GM15510 (cell line): ENCODE measurements around the gene SUCLG2.

Experiments used
- POLR2A ChIP-seq: IDR thresholded peaks from 3 replicates; pipeline ENCODE4 v1.6.1; 2011; ENCODE audit warnings: borderline replicate concordance; ENCODE audit not compliant: insufficient read length; ENCODE audit errors: extremely low read depth

Gene SUCLG2

GRCh38 chr3:67481126-67481525 is 173.3 kb downstream of the SUCLG2 start:
- TF ChIP-seq POLR2A: no peak

GRCh38 chr3:67478423-67478822 is 176.0 kb downstream of the SUCLG2 start:
- no peak for TF ChIP-seq POLR2A

GRCh38 chr3:67474311-67474710 is 180.1 kb downstream of the SUCLG2 start:
- TF ChIP-seq POLR2A: no peak

- TF ChIP-seq POLR2A: no peak
These were observed 181.7 kb downstream of the SUCLG2 start for GRCh38 chr3:67472674-67473201.

GRCh38 chr3:67470207-67470606 is 184.2 kb downstream of the SUCLG2 start:
- TF ChIP-seq POLR2A: no peak

GRCh38 chr3:67468511-67468910 is 185.9 kb downstream of the SUCLG2 start:
- TF ChIP-seq POLR2A: no peak

- TF ChIP-seq POLR2A: no peak
These were observed 190.8 kb downstream of the SUCLG2 start for GRCh38 chr3:67463656-67464055.

GRCh38 chr3:67462187-67462586 is 192.2 kb downstream of the SUCLG2 start:
- no peak for TF ChIP-seq POLR2A

GRCh38 chr3:67461667-67462142 is 192.7 kb downstream of the SUCLG2 start:
- TF ChIP-seq POLR2A: no peak

GRCh38 chr3:67460841-67461510 is 193.4 kb downstream of the SUCLG2 start:
- TF ChIP-seq POLR2A: no peak

- TF ChIP-seq POLR2A: no peak
These were observed 194.6 kb downstream of the SUCLG2 start for GRCh38 chr3:67459796-67460195.

GRCh38 chr3:67458896-67459530 is 195.4 kb downstream of the SUCLG2 start:
- TF ChIP-seq POLR2A: no peak

- no peak for TF ChIP-seq POLR2A
These were observed 196.0 kb downstream of the SUCLG2 start for GRCh38 chr3:67458408-67458807.

GRCh38 chr3:67453628-67454027 is 200.8 kb downstream of the SUCLG2 start:
- no peak for TF ChIP-seq POLR2A

GRCh38 chr3:67450153-67450552 is 204.3 kb downstream of the SUCLG2 start:
- no peak for TF ChIP-seq POLR2A

GRCh38 chr3:67447393-67447792 is 207.0 kb downstream of the SUCLG2 start:
- TF ChIP-seq POLR2A: no peak

GRCh38 chr3:67437789-67438188 is 216.6 kb downstream of the SUCLG2 start:
- TF ChIP-seq POLR2A: no peak

- no peak for TF ChIP-seq POLR2A
These were observed 217.3 kb downstream of the SUCLG2 start for GRCh38 chr3:67437090-67437489.
